ENCODE results near the gene TMEM94. TPM values are rescaled to one million over a fixed set of nuclear protein-coding genes. Genes with fewer than 3 reads are reported as not detected.
A peak's percentile ranks its signal among the peaks of the same experiment; 100 is the strongest.

TMEM94 gene
- 86.5 and 112 TPM in 2 replicates for total RNA-seq (ENCODE audit: low replicate concordance)
- long read RNA-seq, partial matches to known transcripts: 1 of 2 reads
- long read RNA-seq, other reads (novel, unspliced or antisense): 1 of 2 reads

GRCh38 chr17:75456417-75457046 is at the start of gene TMEM94:
TMEM94 (plus strand) TSS chr17:75456635; CDS start chr17:75471906, 15,271 bp downstream.
- Mint-ChIP-seq H3K4me1 (ENCODE audit: unreplicated experiment) (peaks cover 32% of the 10 kb centered on the region), H3K4me3 (peak within 1 kb of the TSS; percentile 95), H3K27me3 (no peaks in the 10 kb centered on the region), H3K9me3 (no peaks in the 10 kb centered on the region), H3K36me3 (no peaks in the 10 kb centered on the region), H3K27ac (peak within 1 kb of the TSS; percentile 95)
- DNase-seq (ENCODE audit: extremely low spot score, unreplicated experiment): peak; percentile 94
- no peak for TF ChIP-seq CTCF (conservative IDR thresholded peaks at IDR 0.05)

DNA sequence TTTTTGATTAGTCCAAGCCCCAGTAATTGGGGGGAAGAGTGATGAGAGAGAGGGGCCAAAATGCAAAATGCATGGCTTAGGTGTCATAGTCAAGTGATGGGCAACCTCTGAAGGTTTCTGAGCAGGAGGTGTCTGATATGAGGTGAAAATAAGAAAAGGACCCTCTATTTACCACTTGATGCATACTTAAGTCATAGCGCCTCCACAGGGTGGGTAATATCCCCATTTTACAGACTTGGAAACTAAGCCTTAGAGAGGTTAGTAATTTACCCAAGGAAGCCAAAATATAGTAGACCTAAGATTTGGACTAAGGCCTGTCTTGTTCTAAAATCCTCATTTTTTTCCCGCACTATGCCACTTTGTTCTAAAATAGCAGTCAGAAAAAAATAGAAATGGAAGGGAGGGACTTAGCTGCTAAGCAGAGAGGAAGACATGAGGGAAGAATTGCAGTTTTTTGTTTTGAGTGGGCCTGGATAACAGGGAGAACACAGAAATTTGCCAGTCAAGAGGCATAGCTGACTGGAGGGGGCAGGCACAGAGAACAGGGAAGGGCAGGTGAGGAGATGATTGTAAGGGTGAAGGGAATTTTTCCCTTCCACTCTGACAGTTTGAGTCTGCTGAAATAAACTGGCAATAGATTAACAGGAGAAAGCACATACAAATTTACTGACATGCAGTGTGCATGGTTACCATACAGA is 48.6 kb upstream of the TMEM94 start:
- no peak for DNase-seq (ENCODE audit: extremely low spot score, unreplicated experiment)
- H3K27ac Mint-ChIP-seq: no peak overlapping the region
- no peaks in the 10 kb centered on the region for H3K9me3 Mint-ChIP-seq
- no peak for TF ChIP-seq CTCF (conservative IDR thresholded peaks at IDR 0.05)
- H3K27me3 Mint-ChIP-seq: peaks cover 15% of the 10 kb centered on the region
- no peaks in the 10 kb centered on the region for H3K36me3 Mint-ChIP-seq
- H3K4me1 Mint-ChIP-seq (ENCODE audit: unreplicated experiment): peaks cover 27% of the 10 kb centered on the region
- H3K4me3 Mint-ChIP-seq: no peak overlapping the region

DNA sequence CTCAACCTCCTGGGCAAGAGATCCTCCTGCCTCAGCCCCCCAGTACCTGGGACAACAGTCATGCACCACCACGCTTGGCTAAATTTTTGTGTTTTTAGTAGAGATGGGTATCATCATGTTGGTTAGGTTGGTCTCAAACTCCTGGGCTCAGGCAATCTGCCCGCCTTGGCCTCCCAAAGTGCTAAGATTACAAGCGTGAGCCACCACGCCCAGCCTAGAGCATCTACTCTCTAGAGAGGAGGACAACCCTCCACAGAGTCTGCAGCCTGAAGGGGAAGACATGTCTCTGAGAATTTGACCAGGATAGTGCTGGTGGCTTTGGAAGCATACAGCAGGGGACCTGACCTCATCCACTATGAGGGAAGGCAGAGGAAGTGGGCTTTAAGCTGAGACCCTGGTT is 46.3 kb upstream of the TMEM94 start:
- Mint-ChIP-seq H3K9me3 (no peaks in the 10 kb centered on the region), H3K4me1 (ENCODE audit: unreplicated experiment) (peaks cover 18% of the 10 kb centered on the region), H3K27ac (no peak overlapping the region), H3K36me3 (no peaks in the 10 kb centered on the region), H3K27me3 (peaks cover 27% of the 10 kb centered on the region), H3K4me3 (no peak overlapping the region)
- DNase-seq (ENCODE audit: extremely low spot score, unreplicated experiment): no peak
- TF ChIP-seq CTCF (conservative IDR thresholded peaks at IDR 0.05): no peak

DNA sequence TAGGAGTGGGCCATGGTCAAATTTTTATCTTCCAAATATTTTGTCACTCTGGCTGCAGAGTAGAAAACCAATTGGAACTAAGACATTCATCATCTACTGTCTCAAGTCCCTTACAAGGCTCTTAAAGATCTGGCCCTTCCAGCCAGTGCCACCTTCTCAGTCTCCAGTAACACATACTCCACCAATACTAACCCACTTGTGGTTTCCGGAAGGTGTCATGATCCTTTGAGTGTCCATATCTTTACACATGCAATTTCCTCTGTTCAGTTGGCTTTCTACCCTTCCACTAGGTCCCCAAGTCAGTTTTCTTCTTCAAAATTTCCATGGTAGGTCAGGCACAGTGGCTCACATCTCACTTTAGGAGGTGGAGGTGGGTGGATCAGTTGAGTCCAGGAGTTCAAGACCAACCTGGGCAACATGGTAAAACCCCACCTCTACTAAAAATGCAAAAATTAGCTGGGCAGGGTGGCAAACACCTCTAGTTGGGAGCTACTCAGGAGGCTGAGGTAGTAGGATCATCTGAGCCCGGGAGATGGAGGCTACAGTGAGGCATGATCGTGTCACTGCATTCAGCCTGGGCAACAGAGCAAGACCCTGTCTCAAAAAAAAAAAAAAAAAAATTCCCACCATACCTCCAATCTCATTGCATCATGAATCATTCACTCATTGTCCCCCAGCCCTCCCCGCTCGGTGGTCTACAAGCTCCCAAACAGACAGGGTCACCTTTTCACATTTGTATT is 44.9 kb upstream of the TMEM94 start:
- Mint-ChIP-seq H3K4me1 (ENCODE audit: unreplicated experiment) (peaks cover 9% of the 10 kb centered on the region), H3K4me3 (no peak overlapping the region), H3K36me3 (no peaks in the 10 kb centered on the region), H3K9me3 (no peaks in the 10 kb centered on the region), H3K27ac (no peak overlapping the region), H3K27me3 (peaks cover 39% of the 10 kb centered on the region)
- DNase-seq (ENCODE audit: extremely low spot score, unreplicated experiment): no peak
- TF ChIP-seq CTCF (conservative IDR thresholded peaks at IDR 0.05): no peak

- Mint-ChIP-seq H3K4me3 (peak overlapping the region; percentile 71), H3K36me3 (no peaks in the 10 kb centered on the region), H3K27me3 (peaks cover 39% of the 10 kb centered on the region), H3K4me1 (ENCODE audit: unreplicated experiment) (peaks cover 5% of the 10 kb centered on the region), H3K27ac (no peak overlapping the region), H3K9me3 (no peaks in the 10 kb centered on the region)
- peak; percentile 88 for TF ChIP-seq CTCF (conservative IDR thresholded peaks at IDR 0.05)
- DNase-seq (ENCODE audit: extremely low spot score, unreplicated experiment): no peak
Measured at GRCh38 chr17:75412455-75413317, 43.7 kb upstream of the TMEM94 start.
